HG03045 (cell line): ENCODE results near the gene FAM98C.
"Not testable (repeated sequence)": the region's sequence is repeated elsewhere in the genome, so short reads cannot be mapped to it uniquely, and the experiment has no call there.

Experiments
- ATAC-seq: cut with Tn5 transposase; IDR thresholded peaks from one replicate; pipeline ENCODE4 v1.9.1; 2021; ENCODE audit warnings: mild to moderate bottlenecking, moderate library complexity; ENCODE audit not compliant: unreplicated experiment

Gene FAM98C

GRCh38 chr19:38402967-38403674 lies at the start of gene FAM98C:
TSS of gene FAM98C (plus strand) at chr19:38403093. CDS start at chr19:38403154, 61 bp downstream.
- peak; percentile 94 for ATAC-seq

- no peak for ATAC-seq
These were observed 46.9 kb upstream of the FAM98C start for GRCh38 chr19:38355728-38356725.

GRCh38 chr19:38358071-38358470 lies 44.8 kb upstream of the FAM98C start:
- ATAC-seq: no peak

- no peak for ATAC-seq
These were observed 43.5 kb upstream of the FAM98C start for GRCh38 chr19:38359242-38360021.

GRCh38 chr19:38360351-38360750 lies 42.5 kb upstream of the FAM98C start:
- ATAC-seq: no peak

- ATAC-seq: no peak
These were observed 41.9 kb upstream of the FAM98C start for GRCh38 chr19:38360839-38361631.

GRCh38 chr19:38361633-38362075 lies 41.2 kb upstream of the FAM98C start:
- ATAC-seq: peak; percentile 48

GRCh38 chr19:38362076-38362945 lies 40.6 kb upstream of the FAM98C start:
- ATAC-seq: peak; percentile 47

- ATAC-seq: not testable (repeated sequence)
These were observed 39.8 kb upstream of the FAM98C start for GRCh38 chr19:38362946-38363688.

- ATAC-seq: no peak
These were observed 35.9 kb upstream of the FAM98C start for GRCh38 chr19:38367041-38367440.

- no peak for ATAC-seq
These were observed 33.3 kb upstream of the FAM98C start for GRCh38 chr19:38369584-38369983.

- no peak for ATAC-seq
These were observed 32.6 kb upstream of the FAM98C start for GRCh38 chr19:38370299-38370698.

GRCh38 chr19:38371081-38371480 lies 31.8 kb upstream of the FAM98C start:
- ATAC-seq: no peak

GRCh38 chr19:38373907-38374331 lies 29.0 kb upstream of the FAM98C start:
- no peak for ATAC-seq

GRCh38 chr19:38374332-38375097 lies 28.4 kb upstream of the FAM98C start, which contains the start of gene PSMD8:
TSS of gene PSMD8 (plus strand) at chr19:38374571. CDS start at chr19:38374602, 31 bp downstream.
- ATAC-seq: peak; percentile 93

- no peak for ATAC-seq
These were observed 27.8 kb upstream of the FAM98C start for GRCh38 chr19:38375098-38375493.

- no peak for ATAC-seq
These were observed 27.1 kb upstream of the FAM98C start for GRCh38 chr19:38375748-38376147.

- ATAC-seq: no peak
These were observed 26.3 kb upstream of the FAM98C start for GRCh38 chr19:38376576-38376975.
